ENCODE measurements around the gene TIMM22. TPM values are rescaled to one million over a fixed set of nuclear protein-coding genes. Genes with fewer than 3 reads are reported as not detected.

Gene TIMM22
- total and polyA plus RNA-seq, 2 donors (not counting 3 experiments of a cell fraction or from before 2014, with no cell fraction given), result 19.0 to 19.6 TPM

- intact Hi-C loops (cut with micrococcal nuclease) (no loop called here), dilution Hi-C loops (cut with MboI; ENCODE audit: extremely low pct_ligation_motif_present, low sequenced_read_pairs) (no loop called here)
- no TSS peak for BruUV-seq (replicated peaks)
- ChIA-PET POLR2A (no interaction called here), CTCF (no interaction called here)
- no peaks in the 10 kb centered on the region for H3K9me3 ChIP-seq (replicated peaks; ENCODE audit: control insufficient read depth, insufficient read depth, low read length)
- H3K4me1 ChIP-seq (ENCODE audit: control insufficient read depth, extremely low read depth, insufficient read depth, low read length), result no peaks in the 10 kb centered on the region
- TF ChIP-seq CTCF (IDR thresholded peaks at IDR 0.05; ENCODE audit: extremely low read depth in 1 of 2, insufficient read depth in 1 of 2, low read depth in 1 of 2, low read length in 2 of 2), result no peak
- TF ChIP-seq FOS (IDR thresholded peaks at IDR 0.05; ENCODE audit: borderline replicate concordance, insufficient read depth, low read length), result no peak
- no peak for TF ChIP-seq MAX (IDR thresholded peaks at IDR 0.05; ENCODE audit: insufficient read depth, insufficient read length)
- TF ChIP-seq EZH2 (IDR thresholded peaks at IDR 0.05; ENCODE audit: borderline replicate concordance, low read depth, low read length, severe bottlenecking), result no peak
- H3K4me3 ChIP-seq (replicated peaks in 1 of 3; ENCODE audit: insufficient read depth in 1 of 3, low read depth in 1 of 3, low read length in 3 of 3), result no peak overlapping the region
- H3K9ac ChIP-seq (replicated peaks; ENCODE audit: extremely low read depth, insufficient read depth, low read length), result no peak overlapping the region
- H2AFZ ChIP-seq (ENCODE audit: low read depth, low read length), result no peak overlapping the region
- FAIRE-seq (no peak), DNase-seq (ENCODE audit: low read depth, low spot score) (no peak)
- no peaks in the 10 kb centered on the region for H4K20me1 ChIP-seq (replicated peaks; ENCODE audit: control insufficient read depth, extremely low read depth, insufficient read depth, low read length)
- H3K27ac ChIP-seq (ENCODE audit: insufficient read depth, low read depth, low read length), result no peak overlapping the region
- H3K36me3 ChIP-seq (ENCODE audit: control insufficient read depth in 2 of 2, extremely low read depth in 1 of 2, insufficient read depth in 2 of 2, low read length in 2 of 2), result no peaks in the 10 kb centered on the region
- H3K4me2 ChIP-seq (ENCODE audit: insufficient read depth, low read length), result no peak overlapping the region
- peaks cover 5% of the 10 kb centered on the region for H3K79me2 ChIP-seq (ENCODE audit: control insufficient read depth, insufficient read depth, low read length)
- H3K27me3 ChIP-seq (ENCODE audit: control insufficient read depth in 2 of 2, insufficient read depth in 2 of 2, low read length in 2 of 2), result no peaks in the 10 kb centered on the region
- H3K9me1 ChIP-seq (replicated peaks; ENCODE audit: control insufficient read depth, extremely low read depth, insufficient read depth, low read length), result no peaks in the 10 kb centered on the region
These were observed 48.6 kb upstream of the TIMM22 start for GRCh38 chr17:948284-948852.
